Keratinocyte (primary cell): Measurements from ENCODE around the gene KTN1. TPM values are rescaled to one million over a fixed set of nuclear protein-coding genes. Genes with fewer than 3 reads are reported as not detected.

Experiments used
- DNase-seq: peaks from one replicate; pipeline ENCODE4 v3.0.0-alpha.2; 2011; ENCODE audit warnings: low read depth, missing footprints, low spot score
- FAIRE-seq: peaks from 2 replicates; lab custom pipeline; 2011; peaks lifted over from hg19 to GRCh38; lab: Jason Lieb, UNC
- H2AFZ ChIP-seq: 2 replicates; pipeline ENCODE4 v1.6.0; 2012; ENCODE audit warnings: low read length, control low read depth, inconsistent platforms; ENCODE audit not compliant: control insufficient read depth
- H3K27ac ChIP-seq: 2 replicates; pipeline ENCODE4 v1.5.1; 2011; ENCODE audit warnings: low read length; ENCODE audit not compliant: control insufficient read depth, insufficient read depth
- H3K27me3 ChIP-seq: 3 replicates; pipeline ENCODE4 v1.6.0; 2011; ENCODE audit warnings: low read length; ENCODE audit not compliant: control insufficient read depth, insufficient read depth; ENCODE audit errors: extremely low read depth
- H3K36me3 ChIP-seq, 2 experiments: 2 replicates in 1 of 2; 3 replicates in 1 of 2; pipeline ENCODE4 v1.5.1; 2011; ENCODE audit warnings: low read length in 2 of 2, mild to moderate bottlenecking in 1 of 2; ENCODE audit not compliant: control insufficient read depth in 2 of 2, insufficient read depth in 2 of 2; ENCODE audit errors: extremely low read depth in 1 of 2
- H3K4me1 ChIP-seq: 3 replicates; pipeline ENCODE4 v1.5.1; 2011; ENCODE audit warnings: low read length; ENCODE audit not compliant: control insufficient read depth, insufficient read depth; ENCODE audit errors: extremely low read depth
- H3K4me2 ChIP-seq: 3 replicates; pipeline ENCODE4 v1.6.0; 2011; ENCODE audit warnings: low read depth, low read length; ENCODE audit not compliant: control insufficient read depth, insufficient read depth; ENCODE audit errors: extremely low read depth
- H3K4me3 ChIP-seq, 3 experiments: fragments of 200-600 bp in 1 of 3; sonication (generic) in 1 of 3; 2 replicates in 2 of 3; 3 replicates in 1 of 3; pipeline ENCODE4 v1.5.1; 2011 to 2016; ENCODE audit warnings: low read length in 3 of 3, mild to moderate bottlenecking in 3 of 3, control low read depth in 2 of 3, inconsistent platforms in 1 of 3, low read depth in 1 of 3, mixed read lengths in 1 of 3, mixed run types in 1 of 3, moderate library complexity in 1 of 3; ENCODE audit not compliant: control insufficient read depth in 2 of 3, insufficient read depth in 2 of 3; ENCODE audit errors: extremely low read depth in 1 of 3
- H3K79me2 ChIP-seq: 2 replicates; pipeline ENCODE4 v1.6.0; 2012; ENCODE audit warnings: low read length; ENCODE audit not compliant: control insufficient read depth, insufficient read depth
- H3K9ac ChIP-seq: 3 replicates; pipeline ENCODE4 v1.6.0; 2011; ENCODE audit warnings: low read length; ENCODE audit not compliant: control insufficient read depth, insufficient read depth; ENCODE audit errors: extremely low read depth
- H3K9me1 ChIP-seq: 3 replicates; pipeline ENCODE4 v1.6.0; 2011; ENCODE audit warnings: low read length; ENCODE audit not compliant: control insufficient read depth, insufficient read depth; ENCODE audit errors: extremely low read depth
- H3K9me3 ChIP-seq: 2 replicates; pipeline ENCODE4 v1.5.1; 2012; ENCODE audit warnings: low read depth, low read length; ENCODE audit not compliant: control insufficient read depth
- H4K20me1 ChIP-seq: 3 replicates; pipeline ENCODE4 v1.6.0; 2011; ENCODE audit warnings: low read length; ENCODE audit not compliant: control insufficient read depth, insufficient read depth; ENCODE audit errors: extremely low read depth
- EZH2 ChIP-seq: IDR thresholded peaks from one replicate; pipeline ENCODE4 v1.6.1; 2012; ENCODE audit warnings: inconsistent platforms, mild to moderate bottlenecking, low read length, moderate library complexity
- dilution Hi-C: fragments of 300-500 bp; cut with MboI; formaldehyde crosslinking; loops from one replicate; pipeline ENCODE4 v1.7.0; 2020; ENCODE audit warnings: low sequenced_read_pairs; ENCODE audit not compliant: extremely low pct_ligation_motif_present
- polyA plus RNA-seq, 5 experiments: library from polyadenylated mRNA; depleted of rRNA in 3 of 5; stranded (reverse) in 3 of 5; stranded (forward) in 1 of 5; unstranded in 1 of 5; fragments of >200 nt; gene quantifications; 1 replicate in 1 of 5; 2 replicates in 3 of 5; 3 replicates in 1 of 5; pipeline versions ENCODE4 v1.2.1 to v1.2.3, GENCODE V29; 2011 to 2012; ENCODE audit warnings: missing spikeins in 2 of 5, low read depth in 1 of 5, low replicate concordance in 1 of 5
- TF ChIP-seq, protein P1 (sequence below), 3 experiments: IDR thresholded peaks in 1 of 3; conservative IDR thresholded peaks in 1 of 3; optimal IDR thresholded peaks in 1 of 3; 2 replicates in 2 of 3; 3 replicates in 1 of 3; pipeline versions ENCODE3 to v1.5.1; 2011; ENCODE audit warnings: low read length in 3 of 3, mild to moderate bottlenecking in 3 of 3, moderate library complexity in 2 of 3, control low read depth in 1 of 3, inconsistent platforms in 1 of 3; ENCODE audit not compliant: insufficient read depth in 2 of 3; ENCODE audit errors: extremely low read depth in 1 of 3

The KTN1 gene
- polyA plus RNA-seq, 1 donor (not counting 4 experiments of a cell fraction or from before 2014, with no cell fraction given), result 121 TPM

DNA sequence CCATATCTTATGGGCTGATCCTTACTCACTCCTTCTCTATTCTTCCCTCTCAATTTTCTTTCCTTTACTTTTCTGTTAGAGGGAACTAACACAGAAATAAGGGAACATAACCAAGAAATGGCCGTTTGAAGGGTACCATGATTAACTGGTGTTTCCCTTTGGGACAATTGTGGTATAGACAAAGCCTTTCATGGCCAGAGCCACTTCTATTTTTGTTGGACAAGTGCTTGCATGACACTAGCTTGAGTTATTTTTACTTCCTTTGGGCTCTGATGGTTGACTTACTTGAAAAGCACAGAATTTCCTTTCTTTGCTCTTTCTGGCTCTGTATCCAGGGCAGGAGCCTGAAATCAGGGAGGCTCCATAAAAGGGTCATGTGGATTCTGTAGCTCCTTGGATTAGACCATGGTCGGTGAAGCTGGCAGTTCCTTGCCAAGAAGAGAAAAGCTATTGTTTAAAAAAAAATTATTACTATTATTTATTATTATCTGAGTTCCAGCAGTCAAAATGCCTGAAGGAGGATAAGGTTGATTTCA, 130.6 kb downstream of the KTN1 start:
- FAIRE-seq, result no peak
- DNase-seq, result no peak
- no peaks in the 10 kb centered on the region for H4K20me1 ChIP-seq

DNA sequence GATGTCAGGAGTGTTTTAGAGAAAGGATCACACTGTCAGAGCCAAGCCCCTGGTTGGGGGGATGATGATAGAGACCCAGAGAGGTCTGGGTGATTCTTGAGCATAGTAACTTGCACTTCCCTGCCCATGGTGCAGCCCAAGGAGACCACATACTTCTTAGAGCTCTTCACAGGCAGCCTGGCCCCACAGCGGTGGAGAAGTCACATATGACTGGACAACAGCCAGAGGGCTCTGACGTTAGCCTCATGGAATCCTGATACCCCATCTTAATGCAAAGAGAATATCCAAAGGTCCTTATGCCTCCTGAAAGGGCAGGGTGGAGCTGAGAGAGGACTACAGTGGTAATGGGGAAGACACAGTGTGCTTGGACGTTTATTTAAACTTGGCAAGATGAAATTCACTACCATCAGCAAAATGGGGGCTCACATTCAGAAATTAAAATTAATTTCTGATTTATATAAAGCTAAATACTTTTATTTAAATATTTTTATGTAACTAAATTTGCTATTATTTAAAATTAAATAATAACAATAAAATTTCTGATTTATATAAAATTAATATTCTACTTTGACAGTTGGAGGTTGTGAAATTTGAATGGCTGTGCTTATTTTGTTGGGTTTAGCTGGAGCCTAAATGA, 131.3 kb downstream of the KTN1 start:
- H4K20me1 ChIP-seq, result no peaks in the 10 kb centered on the region
- no peaks in the 10 kb centered on the region for H3K36me3 ChIP-seq
- H3K9me1 ChIP-seq, result no peaks in the 10 kb centered on the region
- no peak overlapping the region for H3K9ac ChIP-seq
- H3K4me1 ChIP-seq, result peaks cover under 1% of the 10 kb centered on the region
- no peak overlapping the region for H3K27ac ChIP-seq
- H3K4me3 ChIP-seq, result no peak overlapping the region
- TF ChIP-seq EZH2, result no peak
- TF ChIP-seq, protein P1, sequence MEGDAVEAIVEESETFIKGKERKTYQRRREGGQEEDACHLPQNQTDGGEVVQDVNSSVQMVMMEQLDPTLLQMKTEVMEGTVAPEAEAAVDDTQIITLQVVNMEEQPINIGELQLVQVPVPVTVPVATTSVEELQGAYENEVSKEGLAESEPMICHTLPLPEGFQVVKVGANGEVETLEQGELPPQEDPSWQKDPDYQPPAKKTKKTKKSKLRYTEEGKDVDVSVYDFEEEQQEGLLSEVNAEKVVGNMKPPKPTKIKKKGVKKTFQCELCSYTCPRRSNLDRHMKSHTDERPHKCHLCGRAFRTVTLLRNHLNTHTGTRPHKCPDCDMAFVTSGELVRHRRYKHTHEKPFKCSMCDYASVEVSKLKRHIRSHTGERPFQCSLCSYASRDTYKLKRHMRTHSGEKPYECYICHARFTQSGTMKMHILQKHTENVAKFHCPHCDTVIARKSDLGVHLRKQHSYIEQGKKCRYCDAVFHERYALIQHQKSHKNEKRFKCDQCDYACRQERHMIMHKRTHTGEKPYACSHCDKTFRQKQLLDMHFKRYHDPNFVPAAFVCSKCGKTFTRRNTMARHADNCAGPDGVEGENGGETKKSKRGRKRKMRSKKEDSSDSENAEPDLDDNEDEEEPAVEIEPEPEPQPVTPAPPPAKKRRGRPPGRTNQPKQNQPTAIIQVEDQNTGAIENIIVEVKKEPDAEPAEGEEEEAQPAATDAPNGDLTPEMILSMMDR (optimal IDR thresholded peaks at IDR 0.05 in 1 of 3, IDR thresholded peaks at IDR 0.05 in 1 of 3, conservative IDR thresholded peaks at IDR 0.05 in 1 of 3; ENCODE audit: extremely low read depth in 1 of 3, insufficient read depth in 2 of 3, low read length in 3 of 3), result no peak
- H3K4me2 ChIP-seq, result no peak overlapping the region
- no peaks in the 10 kb centered on the region for H3K79me2 ChIP-seq
- no peak for DNase-seq
- H3K9me3 ChIP-seq, result no peaks in the 10 kb centered on the region
- peaks cover 16% of the 10 kb centered on the region for H3K27me3 ChIP-seq
- H2AFZ ChIP-seq, result no peak overlapping the region
- no peak for FAIRE-seq
- dilution Hi-C loops, result no loop called here

More for the DNA sequence above, 130.6 kb downstream of the KTN1 start:
- H3K4me3 ChIP-seq, result no peak overlapping the region
- H3K27me3 ChIP-seq, result peaks cover 12% of the 10 kb centered on the region
- no peak overlapping the region for H3K27ac ChIP-seq
- H3K9me1 ChIP-seq, result no peaks in the 10 kb centered on the region
- no peak overlapping the region for H2AFZ ChIP-seq
- no peaks in the 10 kb centered on the region for H3K36me3 ChIP-seq
- H3K9ac ChIP-seq, result no peak overlapping the region
- H3K4me2 ChIP-seq, result no peak overlapping the region
- TF ChIP-seq, protein P1 (optimal IDR thresholded peaks at IDR 0.05 in 1 of 3, IDR thresholded peaks at IDR 0.05 in 1 of 3, conservative IDR thresholded peaks at IDR 0.05 in 1 of 3; ENCODE audit: extremely low read depth in 1 of 3, insufficient read depth in 2 of 3, low read length in 3 of 3), result no peak
- TF ChIP-seq EZH2, result no peak
- no peaks in the 10 kb centered on the region for H3K9me3 ChIP-seq
- no peaks in the 10 kb centered on the region for H3K79me2 ChIP-seq
- dilution Hi-C loops, result no loop called here
- H3K4me1 ChIP-seq, result peaks cover 8% of the 10 kb centered on the region
